GM23248 (cell line): ENCODE data around the gene ALPL. TPM values are rescaled to one million over a fixed set of nuclear protein-coding genes. Genes with fewer than 3 reads are reported as not detected.
A peak's percentile ranks its signal among the peaks of the same experiment; 100 is the strongest.

Experiments
- DNase-seq: peaks from one replicate; pipeline ENCODE4 v3.0.0-alpha.2; 2015
- H2AFZ ChIP-seq: fragments of 200-600 bp; sonication (generic); 2 replicates; pipeline ENCODE4 v1.6.1; 2016; ENCODE audit warnings: antibody characterized with exemption
- H3F3A ChIP-seq: fragments of 200-600 bp; sonication (generic); 2 replicates; pipeline ENCODE4 v1.6.1; 2016; ENCODE audit warnings: mild to moderate bottlenecking, antibody characterized with exemption, mixed run types; ENCODE audit not compliant: insufficient read depth
- H3K27ac ChIP-seq: fragments of 200-600 bp; sonication (generic); 2 replicates; pipeline ENCODE4 v1.5.1; 2016; ENCODE audit warnings: mild to moderate bottlenecking
- H3K27me3 ChIP-seq: fragments of 200-600 bp; sonication (generic); replicated peaks from 2 replicates; pipeline ENCODE4 v1.6.1; 2016; ENCODE audit warnings: mild to moderate bottlenecking; ENCODE audit not compliant: insufficient read depth
- H3K36me3 ChIP-seq: fragments of 200-600 bp; sonication (generic); 2 replicates; pipeline ENCODE4 v1.6.1; 2016; ENCODE audit warnings: low read depth, mild to moderate bottlenecking
- H3K4me1 ChIP-seq: fragments of 200-600 bp; sonication (generic); 2 replicates; pipeline ENCODE4 v1.6.1; 2016; ENCODE audit warnings: mild to moderate bottlenecking; ENCODE audit not compliant: insufficient read depth
- H3K4me2 ChIP-seq: fragments of 200-600 bp; sonication (generic); one replicate; pipeline ENCODE4 v1.6.1; 2016; ENCODE audit warnings: mild to moderate bottlenecking; ENCODE audit not compliant: unreplicated experiment
- H3K4me3 ChIP-seq: fragments of 200-600 bp; sonication (generic); 2 replicates; pipeline ENCODE4 v1.5.1; 2016; ENCODE audit warnings: mild to moderate bottlenecking
- H3K79me2 ChIP-seq: fragments of 200-600 bp; sonication (generic); 2 replicates; pipeline ENCODE4 v1.6.1; 2016; ENCODE audit warnings: mild to moderate bottlenecking; ENCODE audit not compliant: insufficient read depth
- H3K9ac ChIP-seq: fragments of 200-600 bp; sonication (generic); 2 replicates; pipeline ENCODE4 v1.6.1; 2016; ENCODE audit warnings: mild to moderate bottlenecking
- H3K9me2 ChIP-seq: fragments of 200-600 bp; sonication (generic); 2 replicates; pipeline ENCODE4 v1.6.1; 2016; ENCODE audit warnings: mixed run types, mild to moderate bottlenecking, moderate library complexity; ENCODE audit not compliant: insufficient read depth
- H3K9me3 ChIP-seq: fragments of 200-600 bp; sonication (generic); one replicate; pipeline ENCODE4 v1.6.1; 2017; ENCODE audit warnings: low read depth
- H4K20me1 ChIP-seq: fragments of 200-600 bp; sonication (generic); 2 replicates; pipeline ENCODE4 v1.6.0; 2016; ENCODE audit not compliant: insufficient read depth
- EZH2 ChIP-seq: fragments of 200-600 bp; sonication (generic); IDR thresholded peaks from 2 replicates; pipeline ENCODE4 v1.6.1; 2018; ENCODE audit warnings: antibody characterized with exemption, mild to moderate bottlenecking; ENCODE audit not compliant: insufficient read depth, poor library complexity, severe bottlenecking
- EZH2phosphoT487 ChIP-seq: fragments of 200-600 bp; sonication (generic); IDR thresholded peaks from 2 replicates; pipeline ENCODE4 v1.6.1; 2018; ENCODE audit warnings: antibody characterized with exemption, moderate library complexity, mild to moderate bottlenecking, low read depth; ENCODE audit not compliant: insufficient read depth
- WGBS, 2 experiments: methylation state at CpG; one replicate each; pipeline ENCODE4 v1.1.6; 2015 to 2017; ENCODE audit warnings: low lambda C conversion rate in 2 of 2, low coverage in 1 of 2; ENCODE audit errors: missing lambda C conversion rate in 2 of 2; 5-methylcytosine and 5-hydroxymethylcytosine counted together
- in situ Hi-C: fragments of 300-500 bp; cut with MboI; formaldehyde crosslinking; loops from 2 replicates; pipeline ENCODE4 v1.15.0; 2020
- polyA plus RNA-seq: library from polyadenylated mRNA; unstranded; fragments of >200 nt; fragmentation: Nextera tagmentation; extraction: Ambion mirVana; gene quantifications from 2 replicates; pipeline ENCODE4 v1.2.1, GENCODE V29; 2016
- total RNA-seq: library from RNA; depleted of rRNA; stranded (reverse); fragments of >200 nt; shearing (Covaris generic); gene quantifications from 2 replicates; pipeline ENCODE4 v1.2.3, GENCODE V29; 2014

ALPL gene
- total and polyA plus RNA-seq, 2 experiments from 2014 or later = 0.95 TPM; not detected in 1

GRCh38 chr1:21534146-21534545, 24.9 kb downstream of the ALPL start:
- DNase-seq = no peak
- Histone ChIP-seq H3K4me1 (peaks cover 8% of the 10 kb centered on the region), H3F3A (no peaks in the 10 kb centered on the region), H3K4me3 (no peak overlapping the region), H3K9me3 (no peaks in the 10 kb centered on the region), H3K9me2 (no peaks in the 10 kb centered on the region), H3K36me3 (no peaks in the 10 kb centered on the region), H3K27ac (no peak overlapping the region), H4K20me1 (no peaks in the 10 kb centered on the region), H2AFZ (no peak overlapping the region), H3K27me3 (peaks cover 53% of the 10 kb centered on the region), H3K79me2 (no peaks in the 10 kb centered on the region), H3K9ac (no peak overlapping the region), H3K4me2 (no peak overlapping the region)
- WGBS, 2 experiments = 78 to 83% methylated on average over 5 of the region's 5 CpGs
- in situ Hi-C loops = no loop called here
- TF ChIP-seq EZH2 (no peak), EZH2phosphoT487 (no peak)

DNA sequence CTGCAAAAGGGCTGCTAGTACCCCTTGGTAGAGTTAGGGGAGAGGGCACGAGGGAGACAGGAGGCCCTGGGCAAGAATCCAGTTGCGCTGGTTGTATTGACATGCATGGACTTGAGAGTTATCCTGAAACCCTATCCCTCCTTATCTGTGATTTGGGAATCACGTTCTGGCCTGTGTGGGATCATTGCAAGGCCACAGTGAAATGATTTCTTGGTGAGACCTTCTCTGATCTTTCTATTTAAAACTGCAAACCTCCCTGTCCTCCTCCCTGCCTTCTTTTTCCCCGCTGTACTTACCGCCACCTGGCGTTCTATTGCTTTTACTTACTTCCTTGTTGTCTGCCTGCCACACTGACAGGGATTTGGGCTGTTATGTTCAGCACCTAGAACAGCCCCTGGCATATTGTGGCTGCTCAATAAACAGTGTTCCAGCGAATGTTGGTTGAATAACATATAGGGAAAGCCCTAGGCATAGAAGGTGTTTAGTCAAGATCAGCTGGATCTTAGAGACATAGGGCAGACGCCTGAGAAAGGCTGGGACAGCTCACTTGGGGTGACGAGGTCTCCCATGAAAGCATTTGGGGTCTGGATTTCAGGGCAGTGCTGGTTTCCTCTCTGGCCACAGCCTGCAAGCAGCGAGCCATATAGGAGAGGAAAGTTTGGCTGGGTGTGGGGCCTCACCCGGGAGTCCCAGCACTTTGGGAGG, 25.6 kb downstream of the ALPL start:
- H3K9ac ChIP-seq = no peak overlapping the region
- H3K79me2 ChIP-seq = no peaks in the 10 kb centered on the region
- H3K27ac ChIP-seq = no peak overlapping the region
- DNase-seq = peak; percentile 28
- no peak for TF ChIP-seq EZH2phosphoT487
- in situ Hi-C loops = no loop called here
- peaks cover 8% of the 10 kb centered on the region for H3K4me1 ChIP-seq
- no peak overlapping the region for H3K4me3 ChIP-seq
- H3K9me3 ChIP-seq = no peaks in the 10 kb centered on the region
- no peaks in the 10 kb centered on the region for H3F3A ChIP-seq
- H3K27me3 ChIP-seq = peaks cover 51% of the 10 kb centered on the region
- H4K20me1 ChIP-seq = no peaks in the 10 kb centered on the region
- H2AFZ ChIP-seq = no peak overlapping the region
- WGBS, 2 experiments = 71 to 72% methylated on average over 11 of the region's 11 CpGs
- no peak overlapping the region for H3K4me2 ChIP-seq
- no peaks in the 10 kb centered on the region for H3K36me3 ChIP-seq
- no peaks in the 10 kb centered on the region for H3K9me2 ChIP-seq

DNA sequence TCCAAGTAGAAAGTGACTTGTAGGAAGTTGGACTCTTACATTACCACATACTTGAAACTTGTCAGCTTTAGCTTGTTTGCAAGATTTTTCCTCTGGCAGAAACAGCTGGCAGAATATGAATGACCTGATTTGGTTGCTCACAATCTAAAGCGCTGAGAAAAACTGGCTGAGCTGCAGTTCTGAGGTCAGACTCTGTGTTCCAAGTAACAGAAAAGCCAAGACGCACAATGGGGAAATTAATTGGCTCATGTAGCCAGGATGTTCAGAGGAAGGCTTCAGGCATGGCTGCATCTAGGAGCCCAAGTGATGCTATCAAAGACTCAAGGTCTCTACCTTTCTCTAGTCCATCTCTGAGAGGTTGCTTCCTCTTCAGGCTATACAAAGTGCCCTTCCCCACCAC, 27.0 kb downstream of the ALPL start:
- Histone ChIP-seq H3K79me2 (no peaks in the 10 kb centered on the region), H3K27me3 (peaks cover 45% of the 10 kb centered on the region), H3K27ac (no peak overlapping the region), H3K9me3 (no peaks in the 10 kb centered on the region), H2AFZ (no peak overlapping the region), H4K20me1 (no peaks in the 10 kb centered on the region), H3K4me1 (peaks cover 8% of the 10 kb centered on the region), H3F3A (no peaks in the 10 kb centered on the region), H3K9me2 (no peaks in the 10 kb centered on the region), H3K36me3 (no peaks in the 10 kb centered on the region), H3K4me2 (no peak overlapping the region), H3K4me3 (no peak overlapping the region), H3K9ac (no peak overlapping the region)
- 8 to 18% methylated on average over 2 of the region's 2 CpGs for WGBS, 2 experiments
- TF ChIP-seq EZH2phosphoT487 (no peak), EZH2 (no peak)
- DNase-seq = peak; percentile 53
- in situ Hi-C loops = no loop called here

DNA sequence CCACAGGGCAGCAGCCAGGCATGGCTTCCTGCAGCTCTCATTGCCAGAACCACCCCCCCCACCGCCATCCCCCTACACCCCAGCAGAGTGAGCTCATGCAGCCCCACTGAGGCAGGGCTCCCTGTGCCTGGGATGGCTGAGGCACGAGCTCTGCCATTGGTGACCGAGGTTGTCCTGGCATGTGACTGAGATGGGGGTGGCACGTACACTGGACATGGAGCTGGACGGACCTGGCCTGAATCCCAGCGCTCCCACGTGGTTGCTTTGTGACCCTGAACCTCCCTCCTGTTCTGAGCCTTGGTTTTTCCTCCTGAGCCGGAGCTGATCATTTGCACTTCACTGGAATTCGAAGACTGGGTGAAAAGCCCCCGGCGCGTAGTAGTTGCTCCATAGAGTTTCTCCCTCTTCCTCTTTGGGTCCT, 28.3 kb downstream of the ALPL start:
- no peak overlapping the region for H2AFZ ChIP-seq
- 14 to 15% methylated on average over 12 of the region's 12 CpGs for WGBS, 2 experiments
- no peaks in the 10 kb centered on the region for H3K36me3 ChIP-seq
- no peak overlapping the region for H3K27ac ChIP-seq
- H3K79me2 ChIP-seq = no peaks in the 10 kb centered on the region
- peaks cover 4% of the 10 kb centered on the region; the same call in 1 of the 2 replicates for H3F3A ChIP-seq
- no peak overlapping the region for H3K4me3 ChIP-seq
- H3K9me2 ChIP-seq = no peaks in the 10 kb centered on the region
- no peak overlapping the region for H3K9ac ChIP-seq
- no peak for DNase-seq
- no peaks in the 10 kb centered on the region for H3K9me3 ChIP-seq
- peaks cover 36% of the 10 kb centered on the region for H3K27me3 ChIP-seq
- TF ChIP-seq EZH2 (no peak), EZH2phosphoT487 (no peak)
- in situ Hi-C loops = no loop called here
- H3K4me1 ChIP-seq = peaks cover 20% of the 10 kb centered on the region
- H4K20me1 ChIP-seq = no peaks in the 10 kb centered on the region
- no peak overlapping the region for H3K4me2 ChIP-seq
